ENCODE measurements around the gene CARD14. TPM values are rescaled to one million over a fixed set of nuclear protein-coding genes. Genes with fewer than 3 reads are reported as not detected.

The CARD14 gene
- 19.3 TPM for total RNA-seq

- DNase-seq (ENCODE audit: low spot score): peak; percentile 84
Observed at GRCh38 chr17:80169784-80170500, at the start of gene CARD14. Gene CARD14, plus strand, starts transcription at chr17:80170030. Its CDS starts 11,409 bp downstream, at chr17:80181439.

DNA sequence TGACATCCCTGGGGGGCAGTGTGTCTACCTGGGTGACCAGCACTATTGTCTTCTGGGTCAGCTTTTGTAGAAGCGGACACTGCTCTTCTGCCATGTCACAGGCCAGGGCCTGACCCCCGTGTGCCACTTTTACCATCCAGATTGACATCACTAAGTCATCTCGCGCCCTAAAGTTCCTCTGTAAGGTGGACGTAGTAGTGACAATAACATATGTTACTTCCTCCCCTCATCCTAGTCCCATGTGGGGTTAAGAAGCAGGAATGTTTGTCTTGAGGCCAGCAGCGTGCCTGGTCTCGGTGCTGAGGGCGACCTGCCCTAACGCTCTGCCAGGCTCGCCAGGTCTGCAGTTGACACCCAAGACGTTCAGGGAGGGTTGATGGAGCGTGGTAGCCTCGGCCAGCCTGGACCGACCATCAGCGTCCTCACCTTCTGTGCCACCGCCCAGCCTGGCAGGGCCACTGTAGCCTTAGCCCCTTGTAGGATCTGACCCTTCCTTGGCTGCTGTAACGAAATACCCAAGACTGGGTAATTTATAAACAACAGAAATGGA lies 47.7 kb upstream of the CARD14 start:
- DNase-seq (ENCODE audit: low spot score): no peak

- no peak for DNase-seq (ENCODE audit: low spot score)
Observed at GRCh38 chr17:80122926-80123505, 46.8 kb upstream of the CARD14 start.

GRCh38 chr17:80123791-80124190 lies 46.0 kb upstream of the CARD14 start:
- no peak for DNase-seq (ENCODE audit: low spot score)

DNA sequence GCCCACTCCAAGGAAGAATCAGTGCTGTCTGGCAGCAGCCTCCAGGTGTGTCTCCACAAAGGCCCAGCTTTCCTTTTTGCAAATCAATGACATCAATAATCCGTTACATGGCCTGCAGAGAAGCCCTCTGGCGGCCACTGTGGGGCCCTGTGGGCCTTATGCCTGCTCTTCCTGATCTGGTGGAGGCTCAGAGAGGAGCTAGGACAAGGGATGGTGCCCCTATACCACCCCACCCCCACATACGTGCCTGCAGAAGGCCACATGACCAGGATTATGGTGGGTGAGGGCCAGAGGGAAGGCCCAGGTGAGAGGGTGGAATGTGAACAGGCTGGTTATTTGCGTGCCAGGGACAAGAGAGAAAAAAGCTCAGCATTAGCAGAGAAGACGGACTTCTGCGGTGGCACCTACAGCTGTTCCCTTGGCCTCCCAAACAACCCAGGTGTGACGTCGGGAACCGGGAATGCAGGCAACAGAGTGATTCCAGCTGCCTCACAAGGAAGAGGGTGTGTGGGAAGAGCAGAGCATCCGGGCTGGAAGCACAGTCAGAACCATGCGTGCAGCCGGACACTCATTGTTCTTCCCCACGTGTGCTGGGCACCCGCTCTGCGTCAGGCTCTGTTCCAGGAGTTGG lies 45.4 kb upstream of the CARD14 start:
- DNase-seq (ENCODE audit: low spot score): peak; percentile 46

GRCh38 chr17:80125656-80126448 lies 44.0 kb upstream of the CARD14 start:
- no peak for DNase-seq (ENCODE audit: low spot score)

DNA sequence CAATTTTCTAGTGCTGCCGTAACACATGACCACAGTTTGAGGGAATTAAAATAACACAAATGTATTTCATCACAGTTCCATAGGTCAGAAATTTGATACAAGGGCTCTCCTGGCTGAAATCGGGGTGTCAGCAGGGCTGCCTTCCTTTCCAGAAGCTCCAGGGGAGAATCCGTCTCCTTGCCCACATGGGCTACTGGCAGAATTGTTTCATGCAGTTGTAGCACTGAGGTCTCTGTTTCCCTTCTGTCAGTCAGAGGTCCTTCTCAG lies 43.4 kb upstream of the CARD14 start:
- no peak for DNase-seq (ENCODE audit: low spot score)

DNA sequence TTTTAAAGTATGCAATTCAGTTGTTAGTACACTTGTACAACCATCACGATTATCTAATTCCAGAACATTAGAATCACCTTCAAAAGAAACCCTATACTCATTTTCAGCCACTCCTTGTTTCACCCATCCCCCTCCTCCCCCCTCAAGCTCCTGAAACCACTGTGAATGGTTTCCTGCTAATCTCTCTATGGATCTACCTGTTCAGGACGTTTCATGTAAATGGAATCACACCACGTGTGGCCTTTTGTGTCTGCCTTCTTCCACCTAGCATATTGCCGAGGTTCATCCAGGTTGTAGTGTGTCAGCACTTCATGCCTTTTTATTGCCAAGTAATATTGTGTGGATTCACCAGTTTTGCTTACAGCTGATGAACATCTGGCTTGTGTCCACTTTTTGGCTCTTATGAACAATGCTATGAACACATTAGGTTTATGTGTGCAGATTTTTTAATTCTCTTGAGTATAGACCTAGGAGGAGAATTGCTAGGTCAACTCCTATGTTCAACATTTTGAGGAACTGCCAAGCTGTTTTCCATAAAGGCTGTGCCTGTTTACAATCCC lies 40.7 kb upstream of the CARD14 start:
- DNase-seq (ENCODE audit: low spot score): no peak

GRCh38 chr17:80130992-80131391 lies 38.8 kb upstream of the CARD14 start:
- no peak for DNase-seq (ENCODE audit: low spot score)

- DNase-seq (ENCODE audit: low spot score): no peak
Observed at GRCh38 chr17:80132906-80133625, 36.8 kb upstream of the CARD14 start.

GRCh38 chr17:80133626-80133970 lies 36.2 kb upstream of the CARD14 start:
- no peak for DNase-seq (ENCODE audit: low spot score)

- no peak for DNase-seq (ENCODE audit: low spot score)
Observed at GRCh38 chr17:80137131-80137530, 32.7 kb upstream of the CARD14 start.

DNA sequence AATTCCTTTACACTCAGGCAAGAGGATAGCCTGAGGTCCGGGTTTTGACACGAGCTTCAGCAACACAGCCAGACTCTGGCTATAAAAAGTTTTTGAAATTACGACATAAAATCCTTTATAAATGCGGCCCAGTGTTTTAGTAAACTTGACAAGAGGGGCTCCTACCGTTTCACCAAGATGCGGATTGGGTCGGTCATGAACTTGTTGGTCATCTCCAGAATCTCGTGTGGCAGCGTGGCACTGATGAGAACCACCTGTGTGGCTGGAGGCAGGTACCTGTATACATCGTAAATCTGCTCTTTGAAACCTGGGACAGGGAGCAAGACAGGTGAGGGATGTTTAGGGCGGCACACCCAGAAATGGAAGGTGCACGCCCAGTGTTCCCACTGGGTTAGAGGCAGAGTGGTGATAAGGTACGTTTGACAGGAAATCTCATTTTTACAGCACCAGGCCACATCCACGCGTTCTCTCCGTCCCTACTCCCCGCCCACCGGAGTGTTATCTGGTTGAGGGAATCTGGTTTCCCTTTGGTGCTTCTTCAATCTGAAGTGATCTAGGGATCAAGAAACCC lies 30.9 kb upstream of the CARD14 start:
- DNase-seq (ENCODE audit: low spot score): no peak

DNA sequence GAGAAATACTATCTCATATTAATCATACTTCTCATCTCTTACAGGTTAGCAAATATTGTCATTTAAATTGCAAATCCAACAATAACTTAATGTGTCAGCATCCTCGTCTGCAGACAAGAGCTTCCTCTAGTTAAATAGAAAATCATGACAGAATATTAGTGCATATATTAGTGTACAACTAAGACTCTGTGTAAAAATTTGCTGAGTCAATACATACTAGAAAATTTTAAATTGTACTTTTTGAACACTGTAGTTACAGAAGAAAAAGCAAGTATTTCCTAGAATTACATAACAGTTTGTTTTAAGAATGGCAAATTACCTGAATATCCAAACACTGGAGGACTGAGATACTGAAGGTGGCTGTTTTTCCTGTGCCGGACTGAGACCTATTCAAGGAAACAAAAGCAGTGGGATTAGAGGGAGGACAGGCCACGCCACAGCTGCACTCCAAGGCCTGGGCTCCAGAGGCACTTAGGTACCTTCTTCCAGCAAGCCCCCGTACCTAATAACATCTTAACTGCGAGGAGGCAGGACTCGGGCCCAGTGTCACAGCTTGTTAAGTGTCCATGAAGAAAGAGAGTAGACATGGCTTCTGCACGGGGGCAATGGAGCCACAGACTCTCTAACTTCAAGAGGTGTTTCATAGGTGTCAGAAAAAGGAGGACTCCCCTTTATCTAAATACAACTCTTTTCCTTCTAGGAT lies 28.2 kb upstream of the CARD14 start:
- DNase-seq (ENCODE audit: low spot score): no peak

- no peak for DNase-seq (ENCODE audit: low spot score)
Observed at GRCh38 chr17:80142929-80143328, 26.9 kb upstream of the CARD14 start.

- DNase-seq (ENCODE audit: low spot score): no peak
Observed at GRCh38 chr17:80145076-80146075, 24.5 kb upstream of the CARD14 start.

- no peak for DNase-seq (ENCODE audit: low spot score)
Observed at GRCh38 chr17:80146121-80147034, 23.5 kb upstream of the CARD14 start.
